ENCODE results near the gene TAF11L13.
"Not testable (repeated sequence)": the region's sequence is repeated elsewhere in the genome, so short reads cannot be mapped to it uniquely, and the experiment has no call there.

The TAF11L13 gene

GRCh38 chr5:17631788-17632187 lies at the start of gene TAF11L13:
TSS of gene TAF11L13 (plus strand) at chr5:17632088.
- DNase-seq (ENCODE audit: low read depth) = not testable (repeated sequence)

- DNase-seq (ENCODE audit: low read depth) = not testable (repeated sequence)
Observed at GRCh38 chr5:17585658-17586057, 46.2 kb upstream of the TAF11L13 start, which contains the start of gene TAF11L7. TSS of gene TAF11L7 (minus strand) at chr5:17585758.

GRCh38 chr5:17590860-17591259 lies 41.0 kb upstream of the TAF11L13 start, which contains the start of gene TAF11L8:
TSS of gene TAF11L8 (minus strand) at chr5:17590960.
- DNase-seq (ENCODE audit: low read depth) = not testable (repeated sequence)

- not testable (repeated sequence) for DNase-seq (ENCODE audit: low read depth)
Observed at GRCh38 chr5:17594255-17594654, 37.6 kb upstream of the TAF11L13 start, which contains the start of gene TAF11L9. TSS of gene TAF11L9 (minus strand) at chr5:17594394.

- DNase-seq (ENCODE audit: low read depth) = not testable (repeated sequence)
Observed at GRCh38 chr5:17597728-17598127, 34.2 kb upstream of the TAF11L13 start, which contains the start of gene TAF11L10. TSS of gene TAF11L10 (minus strand) at chr5:17597828.

GRCh38 chr5:17603880-17604279 lies 28.0 kb upstream of the TAF11L13 start, which contains the start of gene TAF11L11:
TSS of gene TAF11L11 (plus strand) at chr5:17604183.
- not testable (repeated sequence) for DNase-seq (ENCODE audit: low read depth)

- DNase-seq (ENCODE audit: low read depth) = no peak
Observed at GRCh38 chr5:17604951-17605350, 26.9 kb upstream of the TAF11L13 start.

GRCh38 chr5:17607461-17607860 lies 24.4 kb upstream of the TAF11L13 start:
- DNase-seq (ENCODE audit: low read depth) = not testable (repeated sequence)

- not testable (repeated sequence) for DNase-seq (ENCODE audit: low read depth)
Observed at GRCh38 chr5:17610092-17610491, 21.8 kb upstream of the TAF11L13 start, which contains the start of gene TAF11L12. TSS of gene TAF11L12 (plus strand) at chr5:17610392.

- DNase-seq (ENCODE audit: low read depth) = no peak
Observed at GRCh38 chr5:17614872-17615605, 16.8 kb upstream of the TAF11L13 start.

GRCh38 chr5:17619354-17619753 lies 12.5 kb upstream of the TAF11L13 start:
- DNase-seq (ENCODE audit: low read depth) = no peak

- no peak for DNase-seq (ENCODE audit: low read depth)
Observed at GRCh38 chr5:17620627-17621026, 11.3 kb upstream of the TAF11L13 start.

GRCh38 chr5:17625686-17626085 lies 6.2 kb upstream of the TAF11L13 start:
- no peak for DNase-seq (ENCODE audit: low read depth)

GRCh38 chr5:17634160-17634559 lies 2.3 kb downstream of the TAF11L13 start, which contains the start of gene TAF11L14:
TSS of gene TAF11L14 (plus strand) at chr5:17634460.
- no peak for DNase-seq (ENCODE audit: low read depth)

- DNase-seq (ENCODE audit: low read depth) = not testable (repeated sequence)
Observed at GRCh38 chr5:17649232-17649631, 17.3 kb downstream of the TAF11L13 start.

GRCh38 chr5:17655201-17655759 lies 23.4 kb downstream of the TAF11L13 start:
- DNase-seq (ENCODE audit: low read depth) = not testable (repeated sequence)

GRCh38 chr5:17655921-17656320 lies 24.0 kb downstream of the TAF11L13 start:
- no peak for DNase-seq (ENCODE audit: low read depth)

GRCh38 chr5:17663182-17663581 lies 31.3 kb downstream of the TAF11L13 start:
- DNase-seq (ENCODE audit: low read depth) = no peak

GRCh38 chr5:17665836-17666235 lies 33.9 kb downstream of the TAF11L13 start:
- no peak for DNase-seq (ENCODE audit: low read depth)

- no peak for DNase-seq (ENCODE audit: low read depth)
Observed at GRCh38 chr5:17666726-17667235, 34.9 kb downstream of the TAF11L13 start.

- DNase-seq (ENCODE audit: low read depth) = no peak
Observed at GRCh38 chr5:17670353-17670752, 38.5 kb downstream of the TAF11L13 start.

- DNase-seq (ENCODE audit: low read depth) = no peak
Observed at GRCh38 chr5:17678751-17679324, 47.0 kb downstream of the TAF11L13 start.

All from stimulated activated CD8-positive, alpha-beta memory T cell treated with anti-CD3 and anti-CD28 coated beads, Interleukin-12 subunit alpha, Interleukin-12 subunit beta, amount 100 ng/mL, for 1 hour (primary cell).